Measurements from ENCODE around the gene CEBPE. TPM values are rescaled to one million over a fixed set of nuclear protein-coding genes. Genes with fewer than 3 reads are reported as not detected.

The CEBPE gene
- polyA plus RNA-seq, 1 of the 3 experiments (the other 2 are of a cell fraction): not detected

- ChIA-PET CTCF (interaction anchor here (0.5 to 19.7 kb wide), 2 partner anchors 67 to 119 kb away, joined by 4 to 495 read pairs; partner anchors contain the start of gene SLC7A8), POLR2A (no interaction called here)
- Histone ChIP-seq H4K20me1 (ENCODE audit: insufficient read depth) (no peaks in the 10 kb centered on the region), H3K4me3 (ENCODE audit: low read depth in 2 of 2, low read length in 1 of 2) (no peak overlapping the region), H3K27me3 (ENCODE audit: insufficient read depth) (peaks cover 2% of the 10 kb centered on the region; the same call in 1 of the 2 replicates), H3F3A (replicated peaks; ENCODE audit: insufficient read depth) (peaks cover 3% of the 10 kb centered on the region), H2AFZ (ENCODE audit: low read depth) (no peak overlapping the region), H3K9me3 (no peaks in the 10 kb centered on the region), H3K9me2 (no peaks in the 10 kb centered on the region), H3K4me2 (no peak overlapping the region), H3K79me2 (ENCODE audit: insufficient read depth) (no peaks in the 10 kb centered on the region), H3K4me1 (ENCODE audit: control insufficient read depth in 1 of 2, insufficient read depth in 2 of 2, low read depth in 1 of 2, low read length in 1 of 2) (peaks cover 0 to 14% of the 10 kb centered on the region in 2 experiments; a peak in 3 of 4 replicates), H3K36me3 (replicated peaks in 1 of 2; ENCODE audit: control insufficient read depth in 1 of 2, insufficient read depth in 2 of 2, low read length in 1 of 2) (no peaks in the 10 kb centered on the region), H3K27ac (ENCODE audit: low read depth in 2 of 2, low read length in 1 of 2) (peak overlapping the region in 1 of 2 experiments; percentile 80; a peak in 1 of 4 replicates), H3K9ac (no peak overlapping the region)
- 47% methylated on average over 5 of the region's 5 CpGs for WGBS (ENCODE audit: low lambda C conversion rate)
- TF ChIP-seq NFIC (IDR thresholded peaks at IDR 0.05; ENCODE audit: borderline replicate concordance) (no peak), SMC3 (IDR thresholded peaks at IDR 0.05; ENCODE audit: low read depth, low read length) (no peak), MEF2A (IDR thresholded peaks at IDR 0.05; ENCODE audit: borderline replicate concordance, low read depth) (no peak), GATA2 (CRISPR knock-in tag; IDR thresholded peaks at IDR 0.05) (no peak), JUND (IDR thresholded peaks at IDR 0.05) (no peak), TAF1 (IDR thresholded peaks at IDR 0.05; ENCODE audit: borderline replicate concordance, low read depth, low read length) (no peak), MXI1 (IDR thresholded peaks at IDR 0.05; ENCODE audit: low read depth, low read length) (no peak), RXRA (IDR thresholded peaks at IDR 0.05; ENCODE audit: borderline replicate concordance, low read depth) (no peak), ZBTB33 (IDR thresholded peaks at IDR 0.05; ENCODE audit: borderline replicate concordance, low read depth) (no peak), GABPA (IDR thresholded peaks at IDR 0.05; ENCODE audit: low read depth) (no peak), PBX3 (IDR thresholded peaks at IDR 0.05) (no peak)
- DNase-seq: no peak
These were observed 3.1 kb downstream of the CEBPE start for GRCh38 chr14:23115918-23116317.

- no peaks in the 10 kb centered on the region for H3K79me2 ChIP-seq (ENCODE audit: insufficient read depth)
- no peaks in the 10 kb centered on the region for H3K9me3 ChIP-seq
- CTCF ChIA-PET: interaction anchor here (0.5 to 19.7 kb wide), 3 partner anchors 9 to 120 kb away, joined by 4 to 495 read pairs (median 4); partner anchors contain the start of gene SLC7A8
- peaks cover 0 to 14% of the 10 kb centered on the region in 2 experiments; a peak in 3 of 4 replicates for H3K4me1 ChIP-seq (ENCODE audit: control insufficient read depth in 1 of 2, insufficient read depth in 2 of 2, low read depth in 1 of 2, low read length in 1 of 2)
- no peaks in the 10 kb centered on the region for H3K9me2 ChIP-seq
- peak; percentile 43 for DNase-seq
- H3F3A ChIP-seq (replicated peaks; ENCODE audit: insufficient read depth): peaks cover 3% of the 10 kb centered on the region
- POLR2A ChIA-PET: no interaction called here
- WGBS (ENCODE audit: low lambda C conversion rate): 15% methylated on average over 9 of the region's 10 CpGs
- H4K20me1 ChIP-seq (ENCODE audit: insufficient read depth): no peaks in the 10 kb centered on the region
- no peak overlapping the region for H3K4me3 ChIP-seq (ENCODE audit: low read depth in 2 of 2, low read length in 1 of 2)
- H3K27me3 ChIP-seq (ENCODE audit: insufficient read depth): peaks cover 9% of the 10 kb centered on the region; the same call in 1 of the 2 replicates
- H3K9ac ChIP-seq: peak overlapping the region; percentile 45
- peak overlapping the region; percentile 74 for H3K4me2 ChIP-seq
- peak overlapping the region; percentile 50 for H2AFZ ChIP-seq (ENCODE audit: low read depth)
- peak overlapping the region in 1 of 2 experiments; percentile 80; a peak in 2 of 4 replicates for H3K27ac ChIP-seq (ENCODE audit: low read depth in 2 of 2, low read length in 1 of 2)
- H3K36me3 ChIP-seq (replicated peaks in 1 of 2; ENCODE audit: control insufficient read depth in 1 of 2, insufficient read depth in 2 of 2, low read length in 1 of 2): no peaks in the 10 kb centered on the region
- TF ChIP-seq YY1 (IDR thresholded peaks at IDR 0.05; ENCODE audit: low read depth): no peak
- peak; percentile 86; the same call in 1 of the 2 replicates for TF ChIP-seq FOSL2 (IDR thresholded peaks at IDR 0.05; ENCODE audit: borderline replicate concordance, low read depth)
- TF ChIP-seq GABPA (IDR thresholded peaks at IDR 0.05; ENCODE audit: low read depth): no peak
- TF ChIP-seq TCF12 (IDR thresholded peaks at IDR 0.05): peak; percentile 64
- TF ChIP-seq MEF2A (IDR thresholded peaks at IDR 0.05; ENCODE audit: borderline replicate concordance, low read depth): peak; percentile 75; the same call in 1 of the 2 replicates
- no peak for TF ChIP-seq NRF1 (IDR thresholded peaks at IDR 0.05; ENCODE audit: low read depth, low read length)
- no peak for TF ChIP-seq MXI1 (IDR thresholded peaks at IDR 0.05; ENCODE audit: low read depth, low read length)
- no peak for TF ChIP-seq USF1 (IDR thresholded peaks at IDR 0.05; ENCODE audit: borderline replicate concordance, low read depth)
- TF ChIP-seq TAF1 (IDR thresholded peaks at IDR 0.05; ENCODE audit: borderline replicate concordance, low read depth, low read length): no peak
- peak; percentile 58 for TF ChIP-seq ELF1 (IDR thresholded peaks at IDR 0.05)
- 0 out of 2 replicates have a peak, but pooled peaks have one; percentile 41 for TF ChIP-seq MAX (IDR thresholded peaks at IDR 0.05; ENCODE audit: low read depth)
- TF ChIP-seq JUND (IDR thresholded peaks at IDR 0.05): peak; percentile 83
- TF ChIP-seq POLR2AphosphoS5 (IDR thresholded peaks at IDR 0.05; ENCODE audit: low read depth, low read length): no peak; the same call in 1 of the 2 replicates
- no peak for TF ChIP-seq EZH2phosphoT487 (IDR thresholded peaks at IDR 0.05; ENCODE audit: borderline replicate concordance, low read depth)
- no peak for TF ChIP-seq CTCF (IDR thresholded peaks at IDR 0.05)
These were observed 3.9 kb downstream of the CEBPE start for GRCh38 chr14:23115039-23115731.

All from SK-N-SH (cell line).